BLaER1 (cell line): ENCODE measurements around the gene TAF1C.

ENCODE experiments used
- H3K27ac ChIP-seq: shearing (Covaris generic); formaldehyde crosslinking; 2 replicates; pipeline ENCODE4 v1.8.1; 2022
- H3K27me3 ChIP-seq: shearing (Covaris generic); formaldehyde crosslinking; 2 replicates; pipeline ENCODE4 v1.8.1; 2022
- H3K36me3 ChIP-seq: shearing (Covaris generic); formaldehyde crosslinking; 2 replicates; pipeline ENCODE4 v1.8.1; 2022
- H3K4me1 ChIP-seq: shearing (Covaris generic); formaldehyde crosslinking; 2 replicates; pipeline ENCODE4 v1.8.1; 2022
- H3K4me2 ChIP-seq: shearing (Covaris generic); formaldehyde crosslinking; 2 replicates; pipeline ENCODE4 v1.8.1; 2022
- H3K4me3 ChIP-seq: shearing (Covaris generic); formaldehyde crosslinking; 2 replicates; pipeline ENCODE4 v1.8.1; 2022
- H3K9ac ChIP-seq: shearing (Covaris generic); formaldehyde crosslinking; 2 replicates; pipeline ENCODE4 v1.8.1; 2022
- H3K9me3 ChIP-seq: shearing (Covaris generic); formaldehyde crosslinking; 2 replicates; pipeline ENCODE4 v1.8.1; 2022
- H4K20me1 ChIP-seq: shearing (Covaris generic); formaldehyde crosslinking; 2 replicates; pipeline ENCODE4 v1.8.1; 2022
- Cebpa-rat ChIP-seq: shearing (Covaris generic); IDR thresholded peaks from 2 replicates; pipeline ENCODE4 v1.8.1; 2022

TAF1C gene

DNA sequence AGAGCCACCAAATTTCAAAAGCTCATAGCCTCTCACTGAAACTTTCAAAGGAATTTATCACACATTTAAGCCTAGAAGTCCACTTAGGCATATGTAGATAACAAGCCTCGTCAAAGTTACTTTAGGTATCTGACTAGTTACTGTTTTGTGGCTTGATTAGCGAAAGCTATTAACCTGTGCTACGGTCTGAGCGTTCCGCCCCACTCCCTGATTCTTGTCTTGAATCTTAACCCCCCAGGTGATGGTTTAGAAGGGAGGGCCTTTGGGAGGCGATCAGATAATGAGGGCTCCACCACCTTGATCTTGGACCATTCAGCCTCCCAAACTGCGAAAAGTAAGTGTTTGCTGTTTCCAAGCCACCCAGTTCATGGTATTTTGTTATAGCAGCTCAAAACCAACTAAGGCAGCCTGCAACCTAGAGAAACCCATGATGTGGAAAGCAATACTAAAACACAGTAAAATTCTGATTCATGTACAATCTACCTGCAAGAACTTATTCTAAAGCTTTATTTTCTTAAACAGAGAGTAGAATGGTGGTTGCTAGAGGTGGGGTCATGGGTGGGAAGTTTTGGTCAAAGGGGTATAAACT is 49.0 kb downstream of the TAF1C start:
- Histone ChIP-seq H3K27ac (no peak overlapping the region), H3K9ac (no peak overlapping the region), H3K4me3 (no peak overlapping the region), H3K27me3 (no peaks in the 10 kb centered on the region), H3K4me2 (peak overlapping the region; percentile 22), H3K4me1 (peaks cover 55% of the 10 kb centered on the region), H4K20me1 (peaks cover 63% of the 10 kb centered on the region), H3K9me3 (no peaks in the 10 kb centered on the region), H3K36me3 (no peaks in the 10 kb centered on the region)
- no peak for TF ChIP-seq Cebpa-rat

DNA sequence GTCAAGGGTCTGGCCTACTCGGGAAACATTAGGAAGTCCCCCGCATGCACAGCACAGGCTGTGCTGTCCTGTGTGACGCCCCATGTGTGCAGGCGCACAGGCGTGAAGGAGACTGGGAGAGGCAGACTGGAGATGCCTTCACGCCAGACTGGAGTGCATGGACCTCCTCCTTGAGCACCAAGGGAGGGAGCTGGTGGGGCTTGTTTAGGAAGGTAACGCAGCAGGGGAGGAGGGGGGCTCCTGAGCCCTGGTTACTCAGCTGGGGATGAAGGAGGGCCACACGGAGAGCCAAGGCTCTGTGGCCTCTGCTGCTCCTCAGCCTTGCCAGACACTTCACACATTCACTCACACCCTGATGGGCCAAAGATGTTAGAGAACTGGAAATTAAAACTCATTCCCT is 49.6 kb downstream of the TAF1C start:
- H4K20me1 ChIP-seq, result peaks cover 57% of the 10 kb centered on the region
- H3K9ac ChIP-seq, result no peak overlapping the region
- TF ChIP-seq Cebpa-rat, result no peak
- H3K9me3 ChIP-seq, result no peaks in the 10 kb centered on the region
- peak overlapping the region; percentile 22; the same call in 1 of the 2 replicates for H3K27ac ChIP-seq
- peak overlapping the region; percentile 22; the same call in 1 of the 2 replicates for H3K4me2 ChIP-seq
- H3K4me1 ChIP-seq, result peaks cover 55% of the 10 kb centered on the region
- no peak overlapping the region for H3K4me3 ChIP-seq
- H3K36me3 ChIP-seq, result no peaks in the 10 kb centered on the region; the same call in 1 of the 2 replicates
- H3K27me3 ChIP-seq, result no peaks in the 10 kb centered on the region

DNA sequence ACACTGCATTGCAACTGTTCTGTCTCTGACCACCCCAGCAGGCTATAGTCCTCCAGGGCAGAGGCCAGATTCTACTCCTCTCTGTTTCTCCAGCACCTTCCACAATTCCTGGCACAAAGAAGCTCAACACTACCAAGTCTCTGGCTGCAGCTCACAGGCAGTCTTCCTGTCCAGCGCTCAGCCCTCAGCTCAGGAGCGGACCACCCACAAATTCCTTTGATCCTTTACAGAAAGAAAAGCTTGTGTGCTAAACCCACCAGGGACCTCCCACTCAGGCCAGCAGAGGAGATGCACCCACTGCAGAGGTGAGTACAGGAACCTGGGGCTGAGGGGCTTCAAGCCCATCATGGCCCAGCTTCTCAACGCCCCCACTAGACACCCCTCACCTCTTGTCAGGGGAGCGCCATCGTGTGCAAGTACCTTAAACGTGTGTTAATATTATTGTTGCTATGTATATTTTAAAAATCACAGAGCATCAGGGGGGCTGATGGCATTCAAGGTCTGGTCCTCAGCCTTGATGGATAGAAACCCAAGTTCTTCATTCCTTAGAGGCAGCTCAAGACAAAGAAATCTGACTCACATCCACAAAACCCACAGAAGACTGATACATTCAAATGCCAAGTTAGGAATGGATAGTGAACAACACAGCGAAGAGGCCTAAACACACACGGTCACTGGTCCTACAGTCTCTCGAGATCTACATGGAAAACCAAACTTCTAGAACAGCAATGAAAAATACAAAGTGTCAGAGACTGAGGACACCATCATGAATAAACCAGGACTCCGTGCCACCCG is 50.3 kb downstream of the TAF1C start:
- no peak for TF ChIP-seq Cebpa-rat

DNA sequence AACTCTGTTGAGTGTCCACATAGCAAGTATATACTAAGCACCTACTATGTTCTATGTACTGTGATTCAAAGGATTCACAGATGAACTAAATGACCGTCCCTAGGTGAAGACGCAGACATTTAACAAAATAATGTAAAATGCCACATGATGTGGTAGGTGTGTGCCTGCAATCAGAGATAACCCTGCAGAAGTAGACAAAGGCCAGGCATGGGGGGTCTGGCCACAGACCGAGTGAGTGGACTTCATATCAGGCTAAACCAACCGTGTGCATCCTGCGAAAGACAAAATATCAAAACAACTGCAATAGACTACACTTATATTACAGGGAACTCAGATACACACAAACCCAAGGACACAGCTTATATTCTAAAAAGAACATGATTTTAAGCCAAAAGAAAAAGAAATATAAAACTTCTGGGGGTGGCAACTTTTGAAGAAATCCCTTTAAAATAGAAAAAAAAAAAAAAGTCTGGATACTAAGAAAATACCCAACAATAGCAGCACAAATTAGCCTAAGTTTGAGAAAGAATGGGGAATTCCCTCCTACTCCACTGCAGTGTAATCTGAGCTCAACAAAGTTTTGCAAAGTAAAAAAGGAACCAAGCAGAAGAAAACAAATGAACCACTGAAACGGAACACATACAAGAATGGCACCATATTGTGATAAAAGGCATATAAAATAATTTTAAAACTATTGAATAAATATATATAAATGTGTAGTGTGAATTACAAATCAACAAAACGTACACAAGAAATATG is 54.2 kb downstream of the TAF1C start:
- H3K4me2 ChIP-seq, result no peak overlapping the region
- peaks cover 22% of the 10 kb centered on the region for H3K4me1 ChIP-seq
- peaks cover 29% of the 10 kb centered on the region for H3K36me3 ChIP-seq
- no peaks in the 10 kb centered on the region for H3K9me3 ChIP-seq
- H3K4me3 ChIP-seq, result no peak overlapping the region
- H3K27ac ChIP-seq, result no peak overlapping the region
- no peaks in the 10 kb centered on the region for H3K27me3 ChIP-seq
- H3K9ac ChIP-seq, result no peak overlapping the region
- no peak for TF ChIP-seq Cebpa-rat
- peaks cover 23% of the 10 kb centered on the region for H4K20me1 ChIP-seq

More for the DNA sequence above, 50.3 kb downstream of the TAF1C start:
- peaks cover 51% of the 10 kb centered on the region for H3K4me1 ChIP-seq
- no peaks in the 10 kb centered on the region for H3K9me3 ChIP-seq
- H3K4me2 ChIP-seq, result peak overlapping the region; percentile 22; the same call in 1 of the 2 replicates
- no peaks in the 10 kb centered on the region; the same call in 1 of the 2 replicates for H3K36me3 ChIP-seq
- peaks cover 50% of the 10 kb centered on the region for H4K20me1 ChIP-seq
- H3K4me3 ChIP-seq, result no peak overlapping the region
- H3K27ac ChIP-seq, result no peak overlapping the region
- no peaks in the 10 kb centered on the region for H3K27me3 ChIP-seq
- no peak overlapping the region for H3K9ac ChIP-seq

DNA sequence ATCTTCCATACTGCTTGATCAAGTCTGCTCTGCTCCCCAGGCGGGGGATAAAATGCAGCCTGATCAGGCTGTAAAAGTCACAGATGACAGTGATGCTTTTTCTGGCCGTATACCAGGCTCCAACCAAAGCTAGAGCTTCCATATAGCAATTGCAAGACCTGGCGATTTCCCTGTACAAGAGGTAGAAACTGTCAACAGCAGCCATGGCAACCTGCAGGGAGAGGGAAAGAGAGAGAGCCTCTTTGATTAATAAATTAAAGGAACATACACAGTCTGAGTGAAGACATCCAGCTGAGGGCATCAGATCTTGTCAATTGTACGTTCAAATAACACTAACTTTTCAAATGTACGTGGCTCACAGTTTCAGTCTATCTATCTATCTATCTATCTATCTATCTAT is 55.7 kb downstream of the TAF1C start:
- Histone ChIP-seq H3K9me3 (no peaks in the 10 kb centered on the region), H3K9ac (no peak overlapping the region), H3K36me3 (peaks cover 37% of the 10 kb centered on the region), H3K4me3 (no peak overlapping the region), H3K27ac (no peak overlapping the region), H4K20me1 (peaks cover 7% of the 10 kb centered on the region), H3K27me3 (no peaks in the 10 kb centered on the region), H3K4me2 (no peak overlapping the region), H3K4me1 (0 out of 2 replicates have a peak, but pooled peaks cover 7% of the 10 kb centered on the region)
- no peak for TF ChIP-seq Cebpa-rat
